Right atrium auricular region (tissue), 2 donors: ENCODE data around the gene FGD3. TPM values are rescaled to one million over a fixed set of nuclear protein-coding genes. Genes with fewer than 3 reads are reported as not detected.
A peak's percentile ranks its signal among the peaks of the same experiment; 100 is the strongest.
"Not testable (repeated sequence)": the region's sequence is repeated elsewhere in the genome, so short reads cannot be mapped to it uniquely, and the experiment has no call there.

Source experiments
- DNase-seq: peaks from one replicate; pipeline ENCODE4 v3.0.0-alpha.2; 2019; ENCODE audit warnings: low spot score
- H3K27ac ChIP-seq, 2 donors: fragments of 200-600 bp; sonication (generic); 1 replicate in 1 of 2; 2 replicates in 1 of 2; pipeline ENCODE4 v1.5.1; 2016 to 2019
- H3K27me3 ChIP-seq, 2 donors: fragments of 200-600 bp; sonication (generic); one replicate each; pipeline versions ENCODE4 v1.5.1 to v1.6.0; 2017 to 2019
- H3K36me3 ChIP-seq: fragments of 200-600 bp; sonication (generic); one replicate; pipeline ENCODE4 v1.5.1; 2016
- H3K4me1 ChIP-seq, 2 donors: fragments of 200-600 bp; sonication (generic); one replicate each; pipeline versions ENCODE4 v1.5.1 to v1.6.0; 2017 to 2019
- H3K4me3 ChIP-seq, 2 donors: fragments of 200-600 bp; sonication (generic); 1 replicate in 1 of 2; 2 replicates in 1 of 2; pipeline ENCODE4 v1.5.1; 2017 to 2019; ENCODE audit warnings: mild to moderate bottlenecking in 1 of 2, moderate library complexity in 1 of 2
- H3K9me3 ChIP-seq, 2 donors: fragments of 200-600 bp; sonication (generic); one replicate each; pipeline ENCODE4 v1.5.1; 2019
- CTCF ChIP-seq, 2 donors: fragments of 200-600 bp; sonication (generic); IDR thresholded peaks; one replicate each; pipeline ENCODE4 v1.5.1; 2019; ENCODE audit warnings: antibody characterized with exemption in 2 of 2
- total RNA-seq, 2 donors: library from RNA; depleted of rRNA; stranded (reverse); fragments of >200 nt; gene quantifications; one replicate each; pipeline ENCODE4 v1.1.0, GENCODE V29; 2016

The FGD3 gene
- total RNA-seq, 2 donors from 2014 or later = 2.2 to 3.3 TPM

- no peak overlapping the region for H3K4me3 ChIP-seq
- no peaks in the 10 kb centered on the region for H3K4me1 ChIP-seq
- TF ChIP-seq CTCF (IDR thresholded peaks at IDR 0.05) = no peak
- H3K36me3 ChIP-seq = no peaks in the 10 kb centered on the region
- DNase-seq = peak; percentile 40
- no peak overlapping the region for H3K27ac ChIP-seq
- no peaks in the 10 kb centered on the region for H3K9me3 ChIP-seq
- no peaks in the 10 kb centered on the region for H3K27me3 ChIP-seq
Measured at GRCh38 chr9:93013856-93014582, 66.7 kb downstream of the FGD3 start.

- peak; percentile 49 for DNase-seq
- not testable (repeated sequence) for H3K27ac ChIP-seq, H3K4me1 ChIP-seq, H3K27me3 ChIP-seq, H3K4me3 ChIP-seq, H3K9me3 ChIP-seq, H3K36me3 ChIP-seq
Measured at GRCh38 chr9:93015190-93015589, 67.9 kb downstream of the FGD3 start.

GRCh38 chr9:93017621-93018020, 70.3 kb downstream of the FGD3 start:
- Histone ChIP-seq H3K27ac (no peak overlapping the region), H3K27me3 (no peaks in the 10 kb centered on the region), H3K4me1 (no peaks in the 10 kb centered on the region), H3K36me3 (no peaks in the 10 kb centered on the region), H3K4me3 (no peak overlapping the region), H3K9me3 (no peaks in the 10 kb centered on the region)
- DNase-seq = no peak
- no peak for TF ChIP-seq CTCF (IDR thresholded peaks at IDR 0.05)

- Histone ChIP-seq H3K27me3 (no peaks in the 10 kb centered on the region), H3K4me3 (no peak overlapping the region), H3K9me3 (no peaks in the 10 kb centered on the region), H3K36me3 (no peaks in the 10 kb centered on the region), H3K4me1 (no peaks in the 10 kb centered on the region), H3K27ac (no peak overlapping the region)
- no peak for DNase-seq
- no peak for TF ChIP-seq CTCF (IDR thresholded peaks at IDR 0.05)
Measured at GRCh38 chr9:93020151-93020550, 72.8 kb downstream of the FGD3 start.

GRCh38 chr9:93020771-93021670, 73.7 kb downstream of the FGD3 start:
- Histone ChIP-seq H3K27ac (no peak overlapping the region), H3K4me1 (no peaks in the 10 kb centered on the region), H3K27me3 (no peaks in the 10 kb centered on the region), H3K4me3 (no peak overlapping the region), H3K9me3 (no peaks in the 10 kb centered on the region), H3K36me3 (no peaks in the 10 kb centered on the region)
- DNase-seq = no peak
- no peak for TF ChIP-seq CTCF (IDR thresholded peaks at IDR 0.05)

- Histone ChIP-seq H3K27me3 (no peaks in the 10 kb centered on the region), H3K9me3 (no peaks in the 10 kb centered on the region), H3K27ac (no peak overlapping the region), H3K4me1 (no peaks in the 10 kb centered on the region), H3K36me3 (no peaks in the 10 kb centered on the region), H3K4me3 (no peak overlapping the region)
- DNase-seq = no peak
- no peak for TF ChIP-seq CTCF (IDR thresholded peaks at IDR 0.05)
Measured at GRCh38 chr9:93022066-93022465, 74.7 kb downstream of the FGD3 start.
